Neural cell (in vitro differentiated cells): ENCODE measurements around the gene ADGRB3. TPM values are rescaled to one million over a fixed set of nuclear protein-coding genes. Genes with fewer than 3 reads are reported as not detected.

Source experiments
- H2AFZ ChIP-seq: fragments of 200-600, 300-800 bp; sonication (generic), shearing (Covaris generic); 2 replicates; pipeline ENCODE4 v1.6.0; 2014; ENCODE audit warnings: low read depth, mild to moderate bottlenecking, antibody characterized with exemption, low read length, moderate library complexity
- H3F3A ChIP-seq: fragments of 200-600 bp; shearing (Covaris generic); 2 replicates; pipeline ENCODE4 v1.6.1; 2016; ENCODE audit warnings: mild to moderate bottlenecking, moderate library complexity, mixed read lengths, antibody characterized with exemption, low read length; ENCODE audit not compliant: insufficient read depth, poor library complexity, severe bottlenecking
- H3K27ac ChIP-seq: fragments of 200-600, 300-800 bp; sonication (generic), shearing (Covaris generic); 2 replicates; pipeline ENCODE4 v1.5.1; 2014; ENCODE audit warnings: mild to moderate bottlenecking, low read length, moderate library complexity
- H3K27me3 ChIP-seq: fragments of 300-800, 200-600 bp; sonication (generic), shearing (Covaris generic); 2 replicates; pipeline ENCODE4 v1.6.0; 2014; ENCODE audit warnings: mild to moderate bottlenecking, low read depth, low read length, moderate library complexity; ENCODE audit not compliant: insufficient read depth
- H3K36me3 ChIP-seq: fragments of 300-800, 200-600 bp; sonication (generic), shearing (Covaris generic); 2 replicates; pipeline ENCODE4 v1.5.1; 2014; ENCODE audit warnings: mild to moderate bottlenecking, antibody characterized with exemption, low read length, moderate library complexity; ENCODE audit not compliant: insufficient read depth
- H3K4me2 ChIP-seq: fragments of 300-800, 200-600 bp; sonication (generic), shearing (Covaris generic); 2 replicates; pipeline ENCODE4 v1.6.0; 2014; ENCODE audit warnings: mild to moderate bottlenecking, low read length
- H3K4me3 ChIP-seq: fragments of 300-800, 200-600 bp; sonication (generic), shearing (Covaris generic); 2 replicates; pipeline ENCODE4 v1.5.1; 2014; ENCODE audit warnings: mild to moderate bottlenecking, low read length, moderate library complexity
- H3K79me2 ChIP-seq: fragments of 200-600 bp; shearing (Covaris generic); replicated peaks from 2 replicates; pipeline ENCODE4 v1.6.0; 2014; ENCODE audit warnings: mild to moderate bottlenecking, low read length, moderate library complexity; ENCODE audit not compliant: insufficient read depth
- H3K9ac ChIP-seq: fragments of 300-800, 200-600 bp; sonication (generic), shearing (Covaris generic); 2 replicates; pipeline ENCODE4 v1.6.1; 2016; ENCODE audit warnings: mild to moderate bottlenecking, low read length, mixed read lengths
- H3K9me2 ChIP-seq: fragments of 200-600 bp; shearing (Covaris generic); 2 replicates; pipeline ENCODE4 v1.6.1; 2016; ENCODE audit warnings: mild to moderate bottlenecking, low read length, mixed read lengths; ENCODE audit not compliant: insufficient read depth
- H3K9me3 ChIP-seq: fragments of 200-600, 300-800 bp; sonication (generic), shearing (Covaris generic); 2 replicates; pipeline ENCODE4 v1.6.1; 2016; ENCODE audit warnings: mild to moderate bottlenecking, mixed run types, low read length, moderate library complexity, mixed read lengths
- H4K20me1 ChIP-seq: fragments of 200-600 bp; shearing (Covaris generic); 2 replicates; pipeline ENCODE4 v1.6.1; 2016; ENCODE audit warnings: mild to moderate bottlenecking, mixed run types; ENCODE audit not compliant: insufficient read depth
- EP300 ChIP-seq: fragments of 450-650 bp; conservative IDR thresholded peaks from 2 replicates; pipeline ENCODE4 v1.6.1; 2014; ENCODE audit warnings: antibody characterized with exemption, mild to moderate bottlenecking, moderate library complexity; ENCODE audit not compliant: poor library complexity, severe bottlenecking
- EZH2 ChIP-seq: fragments of 200-600, 300-800 bp; shearing (Covaris generic), sonication (generic); IDR thresholded peaks from 2 replicates; pipeline ENCODE4 v1.6.1; 2014; ENCODE audit warnings: antibody characterized with exemption, low read length, borderline replicate concordance, mild to moderate bottlenecking; ENCODE audit not compliant: insufficient read depth, poor library complexity, severe bottlenecking
- MXI1 ChIP-seq: fragments of 450-650 bp; conservative IDR thresholded peaks from 2 replicates; pipeline ENCODE4 v1.6.1; 2014; ENCODE audit warnings: antibody characterized with exemption, mild to moderate bottlenecking; ENCODE audit not compliant: poor library complexity, severe bottlenecking
- POLR2AphosphoS5 ChIP-seq: IDR thresholded peaks from 2 replicates; pipeline ENCODE4 v1.6.1; 2012
- RAD21 ChIP-seq: fragments of 450-650 bp; conservative IDR thresholded peaks from 2 replicates; pipeline ENCODE4 v1.6.1; 2014; ENCODE audit warnings: antibody characterized with exemption, mild to moderate bottlenecking, moderate library complexity
- SMC3 ChIP-seq: fragments of 450-650 bp; conservative IDR thresholded peaks from 2 replicates; pipeline ENCODE4 v1.6.1; 2014; ENCODE audit warnings: antibody characterized with exemption, mild to moderate bottlenecking, moderate library complexity; ENCODE audit not compliant: poor library complexity
- TAF1 ChIP-seq: IDR thresholded peaks from 2 replicates; pipeline ENCODE4 v1.6.1; 2012; ENCODE audit warnings: low read depth
- polyA plus RNA-seq: library from polyadenylated mRNA; depleted of rRNA; stranded (reverse); fragments of >200 nt; gene quantifications from 2 replicates; pipeline ENCODE4 v1.2.3, GENCODE V29; 2014
- TF ChIP-seq, protein P1 (sequence below): fragments of 450-650 bp; IDR thresholded peaks from 2 replicates; pipeline ENCODE4 v1.5.1; 2014; ENCODE audit warnings: antibody characterized with exemption, mild to moderate bottlenecking, moderate library complexity; ENCODE audit not compliant: poor library complexity, severe bottlenecking
- TF ChIP-seq, protein P2 (sequence below): IDR thresholded peaks from 2 replicates; pipeline ENCODE4 v1.6.1; 2012; ENCODE audit warnings: borderline replicate concordance

ADGRB3 gene
- polyA plus RNA-seq, 1 donor from 2014 or later = 66.5 TPM

DNA sequence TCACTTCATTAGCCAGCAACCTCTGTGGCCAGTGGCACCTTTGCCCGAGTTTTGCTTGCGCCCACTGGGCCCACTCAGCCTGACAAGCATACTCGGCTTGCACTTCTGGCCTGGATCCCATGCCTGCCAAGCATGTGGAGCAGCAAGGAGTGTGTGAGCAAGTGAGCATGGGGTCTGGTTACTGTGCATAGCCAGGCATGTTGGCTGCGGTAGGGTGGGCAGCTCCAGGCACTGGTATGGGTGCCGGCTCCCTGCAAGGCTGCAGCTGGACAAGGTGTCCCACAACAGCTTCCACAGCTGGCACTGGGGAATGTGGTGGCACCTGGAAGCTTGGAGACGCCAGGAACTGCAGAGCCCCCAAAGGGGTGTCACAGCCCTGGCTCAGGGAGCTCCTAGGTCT lies 510.0 kb downstream of the ADGRB3 start:
- no peaks in the 10 kb centered on the region for H3K36me3 ChIP-seq
- no peak overlapping the region for H3K4me2 ChIP-seq
- no peaks in the 10 kb centered on the region for H3F3A ChIP-seq
- no peak overlapping the region for H3K4me3 ChIP-seq
- no peaks in the 10 kb centered on the region for H3K79me2 ChIP-seq
- H4K20me1 ChIP-seq = no peaks in the 10 kb centered on the region
- H3K9me3 ChIP-seq = no peaks in the 10 kb centered on the region
- H3K27me3 ChIP-seq = no peaks in the 10 kb centered on the region
- H2AFZ ChIP-seq = no peak overlapping the region
- no peak overlapping the region for H3K9ac ChIP-seq
- H3K9me2 ChIP-seq = no peaks in the 10 kb centered on the region
- H3K27ac ChIP-seq = no peak overlapping the region
- TF ChIP-seq, protein P1, sequence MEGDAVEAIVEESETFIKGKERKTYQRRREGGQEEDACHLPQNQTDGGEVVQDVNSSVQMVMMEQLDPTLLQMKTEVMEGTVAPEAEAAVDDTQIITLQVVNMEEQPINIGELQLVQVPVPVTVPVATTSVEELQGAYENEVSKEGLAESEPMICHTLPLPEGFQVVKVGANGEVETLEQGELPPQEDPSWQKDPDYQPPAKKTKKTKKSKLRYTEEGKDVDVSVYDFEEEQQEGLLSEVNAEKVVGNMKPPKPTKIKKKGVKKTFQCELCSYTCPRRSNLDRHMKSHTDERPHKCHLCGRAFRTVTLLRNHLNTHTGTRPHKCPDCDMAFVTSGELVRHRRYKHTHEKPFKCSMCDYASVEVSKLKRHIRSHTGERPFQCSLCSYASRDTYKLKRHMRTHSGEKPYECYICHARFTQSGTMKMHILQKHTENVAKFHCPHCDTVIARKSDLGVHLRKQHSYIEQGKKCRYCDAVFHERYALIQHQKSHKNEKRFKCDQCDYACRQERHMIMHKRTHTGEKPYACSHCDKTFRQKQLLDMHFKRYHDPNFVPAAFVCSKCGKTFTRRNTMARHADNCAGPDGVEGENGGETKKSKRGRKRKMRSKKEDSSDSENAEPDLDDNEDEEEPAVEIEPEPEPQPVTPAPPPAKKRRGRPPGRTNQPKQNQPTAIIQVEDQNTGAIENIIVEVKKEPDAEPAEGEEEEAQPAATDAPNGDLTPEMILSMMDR = no peak
- no peak for TF ChIP-seq SMC3
- no peak for TF ChIP-seq EP300
- TF ChIP-seq RAD21 = no peak
- no peak for TF ChIP-seq MXI1
- no peak for TF ChIP-seq TAF1
- TF ChIP-seq EZH2 = no peak
- no peak for TF ChIP-seq POLR2AphosphoS5
- TF ChIP-seq, protein P2, sequence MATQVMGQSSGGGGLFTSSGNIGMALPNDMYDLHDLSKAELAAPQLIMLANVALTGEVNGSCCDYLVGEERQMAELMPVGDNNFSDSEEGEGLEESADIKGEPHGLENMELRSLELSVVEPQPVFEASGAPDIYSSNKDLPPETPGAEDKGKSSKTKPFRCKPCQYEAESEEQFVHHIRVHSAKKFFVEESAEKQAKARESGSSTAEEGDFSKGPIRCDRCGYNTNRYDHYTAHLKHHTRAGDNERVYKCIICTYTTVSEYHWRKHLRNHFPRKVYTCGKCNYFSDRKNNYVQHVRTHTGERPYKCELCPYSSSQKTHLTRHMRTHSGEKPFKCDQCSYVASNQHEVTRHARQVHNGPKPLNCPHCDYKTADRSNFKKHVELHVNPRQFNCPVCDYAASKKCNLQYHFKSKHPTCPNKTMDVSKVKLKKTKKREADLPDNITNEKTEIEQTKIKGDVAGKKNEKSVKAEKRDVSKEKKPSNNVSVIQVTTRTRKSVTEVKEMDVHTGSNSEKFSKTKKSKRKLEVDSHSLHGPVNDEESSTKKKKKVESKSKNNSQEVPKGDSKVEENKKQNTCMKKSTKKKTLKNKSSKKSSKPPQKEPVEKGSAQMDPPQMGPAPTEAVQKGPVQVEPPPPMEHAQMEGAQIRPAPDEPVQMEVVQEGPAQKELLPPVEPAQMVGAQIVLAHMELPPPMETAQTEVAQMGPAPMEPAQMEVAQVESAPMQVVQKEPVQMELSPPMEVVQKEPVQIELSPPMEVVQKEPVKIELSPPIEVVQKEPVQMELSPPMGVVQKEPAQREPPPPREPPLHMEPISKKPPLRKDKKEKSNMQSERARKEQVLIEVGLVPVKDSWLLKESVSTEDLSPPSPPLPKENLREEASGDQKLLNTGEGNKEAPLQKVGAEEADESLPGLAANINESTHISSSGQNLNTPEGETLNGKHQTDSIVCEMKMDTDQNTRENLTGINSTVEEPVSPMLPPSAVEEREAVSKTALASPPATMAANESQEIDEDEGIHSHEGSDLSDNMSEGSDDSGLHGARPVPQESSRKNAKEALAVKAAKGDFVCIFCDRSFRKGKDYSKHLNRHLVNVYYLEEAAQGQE = no peak

DNA sequence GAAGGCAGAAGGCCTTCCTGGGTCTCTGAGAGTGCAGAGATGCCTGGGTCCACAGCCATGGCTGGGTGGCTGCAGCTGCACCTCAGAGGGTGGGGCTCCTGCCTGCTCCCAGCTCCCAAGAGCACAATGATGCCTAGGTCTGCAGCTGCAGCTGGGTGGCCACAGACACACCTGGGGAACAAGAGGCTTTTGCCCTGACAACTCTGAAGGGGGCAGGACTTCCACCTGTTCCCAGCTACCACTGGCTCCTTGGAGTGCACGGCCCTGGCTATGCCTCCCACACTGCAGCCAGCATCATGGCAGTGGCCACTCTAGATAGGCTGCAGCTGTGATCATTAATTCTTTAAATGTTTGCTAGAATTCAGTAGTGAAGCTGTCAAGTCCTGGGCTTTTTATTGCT lies 511.3 kb downstream of the ADGRB3 start:
- H3K27ac ChIP-seq = no peak overlapping the region
- H3K9me2 ChIP-seq = no peaks in the 10 kb centered on the region
- H3K9me3 ChIP-seq = no peaks in the 10 kb centered on the region
- H3K4me2 ChIP-seq = no peak overlapping the region
- no peaks in the 10 kb centered on the region for H3F3A ChIP-seq
- H4K20me1 ChIP-seq = no peaks in the 10 kb centered on the region
- H3K79me2 ChIP-seq = no peaks in the 10 kb centered on the region
- TF ChIP-seq SMC3 (no peak), MXI1 (no peak), EZH2 (no peak), TAF1 (no peak), RAD21 (no peak), POLR2AphosphoS5 (no peak), EP300 (no peak)
- TF ChIP-seq, protein P1 = no peak
- TF ChIP-seq, protein P2 = no peak
- no peak overlapping the region for H3K9ac ChIP-seq
- H3K4me3 ChIP-seq = no peak overlapping the region
- no peaks in the 10 kb centered on the region for H3K36me3 ChIP-seq
- no peaks in the 10 kb centered on the region for H3K27me3 ChIP-seq
- no peak overlapping the region for H2AFZ ChIP-seq
